ENCODE data around the gene DAAM2.

DAAM2 gene

GRCh38 chr6:39910744-39911143 lies 118.6 kb downstream of the DAAM2 start:
- no peaks in the 10 kb centered on the region for H3K4me1 ChIP-seq (ENCODE audit: control insufficient read depth in 1 of 2, insufficient read depth in 2 of 2, low read length in 2 of 2)
- no peaks in the 10 kb centered on the region for H3K9me3 ChIP-seq (ENCODE audit: control insufficient read depth in 1 of 2, low read length in 2 of 2)
- H3K4me3 ChIP-seq (ENCODE audit: low read depth in 1 of 2, low read length in 2 of 2), result no peak overlapping the region
- H3K27me3 ChIP-seq (ENCODE audit: low read depth, low read length), result no peaks in the 10 kb centered on the region
- peaks cover 22 to 58% of the 10 kb centered on the region in 2 donors for H3K36me3 ChIP-seq (ENCODE audit: control insufficient read depth in 1 of 2, insufficient read depth in 2 of 2, low read length in 2 of 2)
- no peak overlapping the region for H3K27ac ChIP-seq (ENCODE audit: low read length)

DNA sequence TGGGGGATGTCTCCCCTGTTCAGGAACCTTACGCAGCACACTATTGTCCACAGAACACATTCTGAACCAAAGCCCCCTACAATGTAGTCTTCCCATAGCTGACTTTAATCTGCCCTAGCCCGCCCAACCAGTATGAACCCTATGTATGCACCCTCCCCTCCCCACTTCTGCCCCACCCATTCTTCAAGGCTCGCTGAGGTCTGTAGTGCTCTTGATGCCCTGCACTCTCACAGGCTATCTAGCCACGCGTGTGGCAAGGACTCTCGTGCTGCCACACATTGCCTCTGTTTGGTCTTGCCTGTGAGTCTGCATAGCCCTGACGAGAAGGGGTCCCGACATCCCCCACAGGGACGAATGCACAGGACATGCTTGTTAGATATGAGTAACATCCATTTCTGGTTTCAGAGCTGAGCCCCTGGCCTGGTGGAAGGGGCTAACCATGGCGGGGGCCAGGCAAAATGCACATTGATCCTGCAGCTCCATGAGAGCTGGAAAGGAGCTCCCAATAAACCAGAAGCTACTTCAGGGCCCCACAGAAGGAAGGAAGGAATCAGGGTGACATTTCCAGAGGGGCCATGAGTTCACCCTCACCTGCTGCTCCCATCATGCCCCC lies 119.4 kb downstream of the DAAM2 start:
- no peaks in the 10 kb centered on the region for H3K27me3 ChIP-seq (ENCODE audit: low read depth, low read length)

DNA sequence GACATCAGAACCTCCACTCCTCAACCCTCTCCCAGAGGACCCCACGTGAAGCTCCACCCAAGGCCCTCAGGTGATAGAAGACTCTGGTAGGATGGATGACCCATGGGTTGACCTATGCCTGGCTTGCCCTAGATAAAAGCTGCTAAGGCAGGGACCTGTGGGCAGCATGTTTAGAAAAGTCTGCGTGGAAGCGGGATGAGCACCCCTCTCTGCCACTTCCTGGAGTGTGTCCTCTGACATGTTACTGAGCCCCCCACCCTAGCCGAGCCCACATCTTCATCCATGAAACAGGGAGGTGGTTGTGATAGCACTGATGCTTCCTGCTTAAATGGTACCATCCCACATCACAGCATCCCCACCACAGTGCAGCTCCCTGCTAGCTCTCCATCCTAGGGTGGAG lies 120.3 kb downstream of the DAAM2 start:
- Histone ChIP-seq H3K27me3 (ENCODE audit: low read depth, low read length) (no peaks in the 10 kb centered on the region), H3K36me3 (ENCODE audit: control insufficient read depth in 1 of 2, insufficient read depth in 2 of 2, low read length in 2 of 2) (peaks cover 20 to 51% of the 10 kb centered on the region in 2 donors), H3K27ac (ENCODE audit: low read length) (no peak overlapping the region), H3K4me1 (ENCODE audit: control insufficient read depth in 1 of 2, insufficient read depth in 2 of 2, low read length in 2 of 2) (no peaks in the 10 kb centered on the region), H3K9me3 (ENCODE audit: control insufficient read depth in 1 of 2, low read length in 2 of 2) (no peaks in the 10 kb centered on the region), H3K4me3 (ENCODE audit: low read depth in 1 of 2, low read length in 2 of 2) (no peak overlapping the region)

More for the DNA sequence above, 119.4 kb downstream of the DAAM2 start:
- H3K4me1 ChIP-seq (ENCODE audit: control insufficient read depth in 1 of 2, insufficient read depth in 2 of 2, low read length in 2 of 2), result no peaks in the 10 kb centered on the region
- H3K4me3 ChIP-seq (ENCODE audit: low read depth in 1 of 2, low read length in 2 of 2), result no peak overlapping the region
- H3K9me3 ChIP-seq (ENCODE audit: control insufficient read depth in 1 of 2, low read length in 2 of 2), result no peaks in the 10 kb centered on the region
- no peak overlapping the region for H3K27ac ChIP-seq (ENCODE audit: low read length)
- H3K36me3 ChIP-seq (ENCODE audit: control insufficient read depth in 1 of 2, insufficient read depth in 2 of 2, low read length in 2 of 2), result peaks cover 20 to 54% of the 10 kb centered on the region in 2 donors

- no peaks in the 10 kb centered on the region for H3K4me1 ChIP-seq (ENCODE audit: control insufficient read depth in 1 of 2, insufficient read depth in 2 of 2, low read length in 2 of 2)
- H3K27ac ChIP-seq (ENCODE audit: low read length), result no peak overlapping the region
- no peaks in the 10 kb centered on the region for H3K27me3 ChIP-seq (ENCODE audit: low read depth, low read length)
- H3K4me3 ChIP-seq (ENCODE audit: low read depth in 1 of 2, low read length in 2 of 2), result no peak overlapping the region
- H3K9me3 ChIP-seq (ENCODE audit: control insufficient read depth in 1 of 2, low read length in 2 of 2), result no peaks in the 10 kb centered on the region
- H3K36me3 ChIP-seq (ENCODE audit: control insufficient read depth in 1 of 2, insufficient read depth in 2 of 2, low read length in 2 of 2), result peaks cover 20 to 51% of the 10 kb centered on the region in 2 donors
Measured at GRCh38 chr6:39913391-39913916, 121.3 kb downstream of the DAAM2 start.

DNA sequence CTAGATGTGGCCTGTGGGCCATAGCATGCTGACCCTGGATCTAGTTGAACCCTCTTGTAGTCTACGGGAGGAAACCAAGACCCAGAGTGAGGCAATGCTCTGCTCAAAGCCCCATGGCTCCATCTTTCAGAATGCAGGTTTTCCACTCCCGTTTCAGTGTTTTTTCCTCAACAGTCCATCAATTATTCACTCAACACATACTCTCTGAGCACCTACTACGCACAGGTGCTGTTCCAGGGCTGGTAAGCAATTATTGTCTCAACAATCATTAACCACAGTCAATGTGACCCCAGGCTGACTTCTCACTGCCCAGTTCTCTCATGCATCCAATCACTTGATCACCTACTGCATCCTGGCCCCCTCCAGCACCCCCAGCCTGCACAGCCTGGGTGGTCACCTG lies 122.1 kb downstream of the DAAM2 start:
- no peak overlapping the region for H3K4me3 ChIP-seq (ENCODE audit: low read depth in 1 of 2, low read length in 2 of 2)
- no peaks in the 10 kb centered on the region for H3K27me3 ChIP-seq (ENCODE audit: low read depth, low read length)
- H3K9me3 ChIP-seq (ENCODE audit: control insufficient read depth in 1 of 2, low read length in 2 of 2), result no peaks in the 10 kb centered on the region
- H3K4me1 ChIP-seq (ENCODE audit: control insufficient read depth in 1 of 2, insufficient read depth in 2 of 2, low read length in 2 of 2), result no peaks in the 10 kb centered on the region
- no peak overlapping the region for H3K27ac ChIP-seq (ENCODE audit: low read length)
- H3K36me3 ChIP-seq (ENCODE audit: control insufficient read depth in 1 of 2, insufficient read depth in 2 of 2, low read length in 2 of 2), result peaks cover 20 to 51% of the 10 kb centered on the region in 2 donors

DNA sequence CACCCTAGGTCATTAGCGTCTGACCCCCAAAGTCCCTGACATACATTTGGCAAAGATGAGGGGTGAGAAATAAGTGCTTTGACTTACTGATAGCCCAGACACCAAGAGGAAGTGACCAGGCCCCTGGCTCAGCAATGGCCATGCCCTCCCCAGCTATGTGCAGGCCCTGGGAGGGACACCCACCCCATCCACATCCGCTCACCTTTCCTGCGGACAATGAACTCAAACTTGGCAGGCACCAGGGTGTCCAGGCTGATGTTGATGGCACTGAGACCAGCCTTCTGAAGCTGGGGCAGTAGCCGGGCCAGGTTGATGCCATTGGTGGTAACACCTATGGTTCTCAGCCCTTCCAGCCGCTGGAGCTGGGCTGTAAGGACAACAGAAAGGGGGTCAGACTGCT lies 123.7 kb downstream of the DAAM2 start:
- no peak overlapping the region for H3K27ac ChIP-seq (ENCODE audit: low read length)
- no peaks in the 10 kb centered on the region for H3K9me3 ChIP-seq (ENCODE audit: control insufficient read depth in 1 of 2, low read length in 2 of 2)
- H3K27me3 ChIP-seq (ENCODE audit: low read depth, low read length), result no peaks in the 10 kb centered on the region
- no peak overlapping the region for H3K4me3 ChIP-seq (ENCODE audit: low read depth in 1 of 2, low read length in 2 of 2)
- peaks cover 20 to 48% of the 10 kb centered on the region in 2 donors for H3K36me3 ChIP-seq (ENCODE audit: control insufficient read depth in 1 of 2, insufficient read depth in 2 of 2, low read length in 2 of 2)
- no peaks in the 10 kb centered on the region for H3K4me1 ChIP-seq (ENCODE audit: control insufficient read depth in 1 of 2, insufficient read depth in 2 of 2, low read length in 2 of 2)

GRCh38 chr6:39917329-39917728 lies 125.2 kb downstream of the DAAM2 start:
- no peaks in the 10 kb centered on the region for H3K4me1 ChIP-seq (ENCODE audit: control insufficient read depth in 1 of 2, insufficient read depth in 2 of 2, low read length in 2 of 2)
- H3K36me3 ChIP-seq (ENCODE audit: control insufficient read depth in 1 of 2, insufficient read depth in 2 of 2, low read length in 2 of 2), result peaks cover 11 to 40% of the 10 kb centered on the region in 2 donors
- no peaks in the 10 kb centered on the region for H3K27me3 ChIP-seq (ENCODE audit: low read depth, low read length)

DNA sequence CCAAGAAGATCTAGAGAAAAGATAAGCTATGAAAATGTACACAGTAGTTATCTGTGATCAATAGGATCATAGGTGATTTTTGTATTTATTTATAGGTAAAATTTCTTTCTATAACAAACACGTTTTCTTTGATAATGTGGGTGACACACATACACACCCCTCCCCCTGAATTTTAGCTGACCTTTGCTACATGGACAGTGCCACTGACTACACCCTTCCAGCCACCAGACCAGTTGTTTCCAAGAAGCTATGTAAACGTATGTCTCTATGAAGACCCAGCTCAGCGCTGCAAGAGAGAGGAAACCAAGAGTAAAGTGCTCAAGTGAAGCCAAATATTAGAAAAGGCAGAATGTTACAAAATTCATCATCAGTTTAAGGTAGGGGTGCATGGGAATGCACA lies 125.8 kb downstream of the DAAM2 start:
- Histone ChIP-seq H3K4me3 (ENCODE audit: low read depth in 1 of 2, low read length in 2 of 2) (no peak overlapping the region), H3K27ac (ENCODE audit: low read length) (no peak overlapping the region), H3K9me3 (ENCODE audit: control insufficient read depth in 1 of 2, low read length in 2 of 2) (no peaks in the 10 kb centered on the region), H3K4me1 (ENCODE audit: control insufficient read depth in 1 of 2, insufficient read depth in 2 of 2, low read length in 2 of 2) (no peaks in the 10 kb centered on the region), H3K27me3 (ENCODE audit: low read depth, low read length) (no peaks in the 10 kb centered on the region), H3K36me3 (ENCODE audit: control insufficient read depth in 1 of 2, insufficient read depth in 2 of 2, low read length in 2 of 2) (peaks cover 8 to 41% of the 10 kb centered on the region in 2 donors)

More at GRCh38 chr6:39917329-39917728, 125.2 kb downstream of the DAAM2 start:
- Histone ChIP-seq H3K4me3 (ENCODE audit: low read depth in 1 of 2, low read length in 2 of 2) (no peak overlapping the region), H3K9me3 (ENCODE audit: control insufficient read depth in 1 of 2, low read length in 2 of 2) (no peaks in the 10 kb centered on the region), H3K27ac (ENCODE audit: low read length) (no peak overlapping the region)

- H3K27me3 ChIP-seq (ENCODE audit: low read depth, low read length), result no peaks in the 10 kb centered on the region
- peaks cover 8 to 43% of the 10 kb centered on the region in 2 donors for H3K36me3 ChIP-seq (ENCODE audit: control insufficient read depth in 1 of 2, insufficient read depth in 2 of 2, low read length in 2 of 2)
- H3K9me3 ChIP-seq (ENCODE audit: control insufficient read depth in 1 of 2, low read length in 2 of 2), result no peaks in the 10 kb centered on the region
- H3K4me1 ChIP-seq (ENCODE audit: control insufficient read depth in 1 of 2, insufficient read depth in 2 of 2, low read length in 2 of 2), result peaks cover 0 to 4% of the 10 kb centered on the region in 2 donors
- no peak overlapping the region for H3K4me3 ChIP-seq (ENCODE audit: low read depth in 1 of 2, low read length in 2 of 2)
- H3K27ac ChIP-seq (ENCODE audit: low read length), result no peak overlapping the region
Measured at GRCh38 chr6:39918831-39919230, 126.7 kb downstream of the DAAM2 start.

DNA sequence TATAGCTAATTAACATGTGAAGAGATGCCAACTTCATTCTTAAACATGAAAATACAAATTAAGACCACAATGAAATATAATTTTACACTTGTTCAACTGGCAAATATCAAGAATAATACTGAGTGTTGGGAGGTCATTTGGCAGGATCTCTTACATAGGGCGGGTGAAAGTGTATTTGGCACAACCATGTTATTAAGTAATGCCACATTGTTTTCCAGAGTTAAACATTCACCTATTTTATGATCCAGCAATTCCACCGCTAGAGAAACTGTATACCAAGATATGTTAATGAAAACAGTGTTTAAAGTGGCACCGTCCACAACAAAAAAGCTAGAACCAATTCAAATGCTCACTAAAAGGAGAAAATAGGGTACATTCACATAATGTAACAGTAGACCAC lies 128.0 kb downstream of the DAAM2 start:
- Histone ChIP-seq H3K27ac (ENCODE audit: low read length) (no peak overlapping the region), H3K9me3 (ENCODE audit: control insufficient read depth in 1 of 2, low read length in 2 of 2) (no peaks in the 10 kb centered on the region), H3K4me1 (ENCODE audit: control insufficient read depth in 1 of 2, insufficient read depth in 2 of 2, low read length in 2 of 2) (peaks cover 0 to 8% of the 10 kb centered on the region in 2 donors), H3K36me3 (ENCODE audit: control insufficient read depth in 1 of 2, insufficient read depth in 2 of 2, low read length in 2 of 2) (peaks cover 12 to 43% of the 10 kb centered on the region in 2 donors), H3K27me3 (ENCODE audit: low read depth, low read length) (no peaks in the 10 kb centered on the region), H3K4me3 (ENCODE audit: low read depth in 1 of 2, low read length in 2 of 2) (no peak overlapping the region)

GRCh38 chr6:39922821-39923220 lies 130.6 kb downstream of the DAAM2 start:
- Histone ChIP-seq H3K4me3 (ENCODE audit: low read depth in 1 of 2, low read length in 2 of 2) (no peak overlapping the region), H3K9me3 (ENCODE audit: control insufficient read depth in 1 of 2, low read length in 2 of 2) (no peaks in the 10 kb centered on the region), H3K27me3 (ENCODE audit: low read depth, low read length) (no peaks in the 10 kb centered on the region), H3K27ac (ENCODE audit: low read length) (no peak overlapping the region), H3K4me1 (ENCODE audit: control insufficient read depth in 1 of 2, insufficient read depth in 2 of 2, low read length in 2 of 2) (peaks cover 2 to 8% of the 10 kb centered on the region in 2 donors), H3K36me3 (ENCODE audit: control insufficient read depth in 1 of 2, insufficient read depth in 2 of 2, low read length in 2 of 2) (peaks cover 18 to 45% of the 10 kb centered on the region in 2 donors)

- peaks cover 18 to 45% of the 10 kb centered on the region in 2 donors for H3K36me3 ChIP-seq (ENCODE audit: control insufficient read depth in 1 of 2, insufficient read depth in 2 of 2, low read length in 2 of 2)
- no peaks in the 10 kb centered on the region for H3K27me3 ChIP-seq (ENCODE audit: low read depth, low read length)
- no peak overlapping the region for H3K27ac ChIP-seq (ENCODE audit: low read length)
- H3K9me3 ChIP-seq (ENCODE audit: control insufficient read depth in 1 of 2, low read length in 2 of 2), result no peaks in the 10 kb centered on the region
- peaks cover 3 to 8% of the 10 kb centered on the region in 2 donors for H3K4me1 ChIP-seq (ENCODE audit: control insufficient read depth in 1 of 2, insufficient read depth in 2 of 2, low read length in 2 of 2)
- no peak overlapping the region for H3K4me3 ChIP-seq (ENCODE audit: low read depth in 1 of 2, low read length in 2 of 2)
Measured at GRCh38 chr6:39923394-39923793, 131.2 kb downstream of the DAAM2 start.

Measured in muscle layer of duodenum (tissue), 2 donors.